H1 (cell line): ENCODE data around the gene SMARCB1. TPM values are rescaled to one million over a fixed set of nuclear protein-coding genes. Genes with fewer than 3 reads are reported as not detected.

ENCODE experiments used
- CTCF ChIA-PET: fragments of 300-600 bp; sonication (Branson Sonifier 250); formaldehyde crosslinking; loops from one replicate; lab custom pipeline; 2021; ENCODE audit not compliant: partially characterized antibody; lab: Charles Lee
- POLR2A ChIA-PET: fragments of 300-600 bp; sonication (Branson Sonifier 250); formaldehyde crosslinking; loops from one replicate; lab custom pipeline; 2021; ENCODE audit warnings: inconsistent platforms; ENCODE audit not compliant: partially characterized antibody; lab: Charles Lee
- DNase-seq, 2 experiments: peaks; one replicate each; pipeline versions ENCODE4 v3.0.0 to v3.0.0-alpha.2; 2010 to 2022; ENCODE audit warnings: low spot score in 2 of 2, low read depth in 1 of 2, mixed read lengths in 1 of 2
- FAIRE-seq: peaks from 2 replicates; lab custom pipeline; 2011; peaks lifted over from hg19 to GRCh38; lab: Jason Lieb, UNC
- H2AFZ ChIP-seq: 2 replicates; pipeline ENCODE4 v1.8.1; 2012; ENCODE audit warnings: low read length, inconsistent platforms
- H2AK5ac ChIP-seq: 2 replicates; pipeline ENCODE4 v1.6.1; 2013; ENCODE audit warnings: low read depth, low read length
- H2BK120ac ChIP-seq: replicated peaks from 2 replicates; pipeline ENCODE3; 2013; ENCODE audit warnings: low read depth, low read length, inconsistent platforms
- H2BK12ac ChIP-seq: 2 replicates; pipeline ENCODE4 v1.6.1; 2013; ENCODE audit warnings: low read depth, low read length
- H2BK15ac ChIP-seq: 2 replicates; pipeline ENCODE4 v1.6.1; 2013; ENCODE audit warnings: low read length
- H2BK20ac ChIP-seq: 2 replicates; pipeline ENCODE4 v1.6.1; 2013; ENCODE audit warnings: low read length
- H2BK5ac ChIP-seq: 2 replicates; pipeline ENCODE4 v1.6.1; 2013; ENCODE audit warnings: low read depth, low read length
- H3K14ac ChIP-seq: 2 replicates; pipeline ENCODE4 v1.6.1; 2013; ENCODE audit warnings: inconsistent platforms; ENCODE audit not compliant: insufficient read length
- H3K18ac ChIP-seq: 2 replicates; pipeline ENCODE4 v1.6.1; 2013; ENCODE audit warnings: low read length; ENCODE audit errors: extremely low read depth
- H3K23ac ChIP-seq: 2 replicates; pipeline ENCODE4 v1.6.1; 2013; ENCODE audit warnings: inconsistent platforms; ENCODE audit not compliant: insufficient read length
- H3K23me2 ChIP-seq: 2 replicates; pipeline ENCODE4 v1.6.1; 2013; ENCODE audit warnings: low read depth, low read length
- H3K27ac ChIP-seq: 2 replicates; pipeline ENCODE4 v1.6.1; 2011; ENCODE audit warnings: low read depth, low read length, inconsistent platforms
- H3K27me3 ChIP-seq, 4 experiments: replicated peaks in 1 of 4; 1 replicate in 1 of 4; 2 replicates in 3 of 4; pipeline versions ENCODE4 v1.6.1 to v1.8.1; 2011 to 2013; ENCODE audit warnings: low read length in 3 of 4, mild to moderate bottlenecking in 3 of 4, inconsistent platforms in 2 of 4, mixed read lengths in 2 of 4, moderate library complexity in 1 of 4; ENCODE audit not compliant: control insufficient read depth in 3 of 4, insufficient read depth in 3 of 4; ENCODE audit errors: extremely low read depth in 1 of 4
- H3K36me3 ChIP-seq, 4 experiments: 2 replicates each; pipeline versions ENCODE4 v1.6.1 to v1.8.1; 2011 to 2013; ENCODE audit warnings: mild to moderate bottlenecking in 4 of 4, low read length in 3 of 4, moderate library complexity in 2 of 4, control low read depth in 1 of 4, inconsistent platforms in 1 of 4; ENCODE audit not compliant: insufficient read depth in 4 of 4, control insufficient read depth in 2 of 4
- H3K4ac ChIP-seq: replicated peaks from 2 replicates; pipeline ENCODE3; 2013; ENCODE audit warnings: low read length, low read depth, mixed read lengths, inconsistent platforms; ENCODE audit not compliant: insufficient read length
- H3K4me1 ChIP-seq, 4 experiments: replicated peaks in 1 of 4; 1 replicate in 1 of 4; 2 replicates in 3 of 4; pipeline versions ENCODE4 v1.6.1 to v1.8.1; 2011 to 2013; ENCODE audit warnings: low read length in 3 of 4, inconsistent platforms in 2 of 4, mixed read lengths in 1 of 4; ENCODE audit not compliant: insufficient read depth in 4 of 4, control insufficient read depth in 3 of 4
- H3K4me2 ChIP-seq, 2 experiments: 2 replicates each; pipeline versions ENCODE4 v1.6.1 to v1.8.1; 2011 to 2013; ENCODE audit warnings: low read depth in 2 of 2, low read length in 2 of 2, control low read depth in 1 of 2, inconsistent platforms in 1 of 2, mild to moderate bottlenecking in 1 of 2; ENCODE audit not compliant: insufficient read depth in 1 of 2
- H3K4me3 ChIP-seq, 4 experiments: fragments of 200-600, 300-600 bp in 1 of 4; sonication (generic), shearing (Covaris generic), sonication (Bioruptor Twin) in 1 of 4; 2 replicates each; pipeline versions ENCODE4 v1.5.1 to v1.8.1; 2011 to 2016; ENCODE audit warnings: low read length in 4 of 4, low read depth in 3 of 4, control low read depth in 2 of 4, inconsistent platforms in 2 of 4, mild to moderate bottlenecking in 2 of 4, mixed read lengths in 1 of 4, moderate library complexity in 1 of 4; ENCODE audit not compliant: insufficient read depth in 2 of 4; ENCODE audit errors: extremely low read depth in 1 of 4
- H3K56ac ChIP-seq: replicated peaks from 2 replicates; pipeline ENCODE3; 2013; ENCODE audit warnings: low read depth, mild to moderate bottlenecking, mixed read lengths, low read length, inconsistent platforms; ENCODE audit not compliant: insufficient read length
- H3K79me1 ChIP-seq: 2 replicates; pipeline ENCODE4 v1.6.1; 2013; ENCODE audit warnings: low read depth, low read length, control low read depth
- H3K79me2 ChIP-seq, 2 experiments: 2 replicates each; pipeline versions ENCODE4 v1.6.1 to v1.8.1; 2012 to 2013; ENCODE audit warnings: low read length in 2 of 2, mild to moderate bottlenecking in 2 of 2, inconsistent platforms in 1 of 2; ENCODE audit not compliant: insufficient read depth in 2 of 2, control insufficient read depth in 1 of 2
- H3K9ac ChIP-seq, 4 experiments: replicated peaks in 1 of 4; 1 replicate in 1 of 4; 2 replicates in 3 of 4; pipeline versions ENCODE4 v1.6.1 to v1.8.1; 2011 to 2013; ENCODE audit warnings: low read depth in 3 of 4, low read length in 3 of 4, control low read depth in 2 of 4, mild to moderate bottlenecking in 2 of 4, moderate library complexity in 2 of 4, inconsistent platforms in 1 of 4; ENCODE audit errors: extremely low read depth in 1 of 4
- H3K9me3 ChIP-seq, 2 experiments: 2 replicates each; pipeline versions ENCODE4 v1.6.1 to v1.8.1; 2012 to 2013; ENCODE audit warnings: mild to moderate bottlenecking in 2 of 2, moderate library complexity in 2 of 2, control low read depth in 1 of 2, inconsistent platforms in 1 of 2, low read depth in 1 of 2, low read length in 1 of 2, mixed read lengths in 1 of 2; ENCODE audit not compliant: insufficient read depth in 2 of 2
- H4K20me1 ChIP-seq, 2 experiments: replicated peaks in 1 of 2; 2 replicates each; pipeline versions ENCODE3 to v1.8.1; 2011 to 2013; ENCODE audit warnings: inconsistent platforms in 2 of 2, low read length in 2 of 2, mild to moderate bottlenecking in 1 of 2; ENCODE audit not compliant: insufficient read depth in 2 of 2, control insufficient read depth in 1 of 2
- H4K5ac ChIP-seq: 2 replicates; pipeline ENCODE4 v1.6.1; 2013; ENCODE audit warnings: low read length, low read depth, mixed read lengths, inconsistent platforms; ENCODE audit not compliant: insufficient read length
- H4K8ac ChIP-seq: 2 replicates; pipeline ENCODE4 v1.8.0; 2013; ENCODE audit warnings: mild to moderate bottlenecking, moderate library complexity, low read length, inconsistent platforms; ENCODE audit not compliant: insufficient read depth; ENCODE audit errors: extremely low read depth
- H4K91ac ChIP-seq: replicated peaks from 2 replicates; pipeline ENCODE3; 2013; ENCODE audit warnings: low read length, mixed read lengths, inconsistent platforms; ENCODE audit not compliant: insufficient read length
- EGR1 ChIP-seq: IDR thresholded peaks from 2 replicates; pipeline ENCODE4 v1.6.1; 2011; ENCODE audit warnings: low read depth, low read length, borderline replicate concordance
- FOSL1 ChIP-seq: IDR thresholded peaks from 2 replicates; pipeline ENCODE4 v1.6.1; 2011; ENCODE audit warnings: mild to moderate bottlenecking, low read depth, low read length, moderate library complexity; ENCODE audit not compliant: insufficient read depth
- KDM5A ChIP-seq: fragments of 200-600 bp; IDR thresholded peaks from 2 replicates; pipeline ENCODE4 v1.7.1; 2012; ENCODE audit warnings: mild to moderate bottlenecking, low read length, inconsistent platforms, mixed read lengths
- POU5F1 ChIP-seq: IDR thresholded peaks from 2 replicates; pipeline ENCODE4 v1.6.1; 2011; ENCODE audit warnings: low read depth, mild to moderate bottlenecking, low read length, moderate library complexity
- RAD21 ChIP-seq, 2 experiments: IDR thresholded peaks in 1 of 2; conservative IDR thresholded peaks in 1 of 2; 2 replicates each; pipeline ENCODE4 v1.6.1; 2011; ENCODE audit warnings: low read depth in 2 of 2, low read length in 2 of 2, improper control_type of control experiment in 1 of 2, inconsistent platforms in 1 of 2, mild to moderate bottlenecking in 1 of 2, moderate library complexity in 1 of 2
- WGBS, 2 experiments: shearing (Covaris generic) in 1 of 2; methylation state at CpG; one replicate each; pipeline versions ENCODE4 v1.1.6 to v1.1.7; 2013 to 2015; ENCODE audit warnings: low lambda C conversion rate in 2 of 2, mixed read lengths in 2 of 2, inconsistent platforms in 1 of 2, low coverage in 1 of 2, missing lambda C conversion rate in 1 of 2; ENCODE audit not compliant: insufficient replicate concordance in 2 of 2, insufficient coverage in 1 of 2, insufficient read length in 1 of 2; ENCODE audit errors: extremely low coverage in 1 of 2, missing lambda C conversion rate in 1 of 2; 5-methylcytosine and 5-hydroxymethylcytosine counted together
- polyA plus RNA-seq, 7 experiments: library from polyadenylated mRNA; depleted of rRNA in 3 of 7; stranded (reverse) in 5 of 7; unstranded in 2 of 7; fragments of >200 nt in 5 of 7; fragments of 200-250 nt in 2 of 7; gene quantifications; 1 replicate in 5 of 7; 2 replicates in 1 of 7; 4 replicates in 1 of 7; pipeline versions ENCODE4 v1.2.1 to v1.2.3, GENCODE V29; 2011 to 2013; ENCODE audit warnings: missing spikeins in 2 of 7, mixed read lengths in 2 of 7
- total RNA-seq: library from RNA; stranded (reverse); fragmentation: NEBNext Ultra II Directional; extraction: Animal tissue kit (Norgen Biotek cat#: 25700); gene quantifications from 2 replicates; pipeline ENCODE4 v1.2.1, GENCODE V29; 2021

The SMARCB1 gene
- total and polyA plus RNA-seq, 2 of the 8 experiments (the other 6 are each of a cell fraction or from before 2014, with no cell fraction given) = 116 to 145 TPM

GRCh38 chr22:23778577-23778900 lies 8.2 kb upstream of the SMARCB1 start:
- Histone ChIP-seq H3K4me2 (no peak overlapping the region), H3K79me1 (no peaks in the 10 kb centered on the region), H2BK120ac (no peak overlapping the region), H4K8ac (no peak overlapping the region), H3K27ac (no peak overlapping the region), H3K4me3 (no peak overlapping the region), H3K79me2 (no peaks in the 10 kb centered on the region), H3K4me1 (peaks cover 0 to 6% (median 1%) of the 10 kb centered on the region in 4 experiments; a peak in 2 of 7 replicates), H2BK15ac (no peak overlapping the region), H3K27me3 (peaks cover 0 to 13% (median 8%) of the 10 kb centered on the region in 4 experiments; a peak in 5 of 7 replicates), H2BK20ac (no peak overlapping the region), H3K14ac (no peak overlapping the region), H3K56ac (no peak overlapping the region), H4K5ac (no peak overlapping the region), H4K91ac (no peak overlapping the region), H3K18ac (no peak overlapping the region), H3K23me2 (peaks cover under 1% of the 10 kb centered on the region; the same call in 1 of the 2 replicates), H3K9me3 (no peaks in the 10 kb centered on the region), H2BK5ac (no peak overlapping the region), H2AFZ (no peak overlapping the region), H3K4ac (peak overlapping the region; percentile 88), H4K20me1 (peaks cover 2 to 4% of the 10 kb centered on the region in 2 experiments), H3K36me3 (no peaks in the 10 kb centered on the region), H3K23ac (no peak overlapping the region), H3K9ac (no peak overlapping the region), H2AK5ac (no peak overlapping the region), H2BK12ac (peak overlapping the region; percentile 17; the same call in 1 of the 2 replicates)
- TF ChIP-seq EGR1 (no peak), POU5F1 (no peak), RAD21 (IDR thresholded peaks at IDR 0.05 in 1 of 2, conservative IDR thresholded peaks at IDR 0.05 in 1 of 2; ENCODE audit: low read depth in 2 of 2, low read length in 2 of 2) (no peak), FOSL1 (no peak), KDM5A (no peak)
- FAIRE-seq = no peak
- ChIA-PET POLR2A (interaction anchor here (1.6 to 3.9 kb wide), 3 partner anchors 9 to 14 kb away, joined by 3 to 21 read pairs (median 19); partner anchors contain the start of genes CHCHD10 and SMARCB1), CTCF (interaction anchor here (0.8 to 5.8 kb wide), 3 partner anchors 9 to 71 kb away, joined by 3 to 42 read pairs (median 11); partner anchors contain the start of gene SMARCB1)
- WGBS, 2 experiments = 88% methylated on average over 3 of the region's 3 CpGs; no CpG with 5 or more reads in 1 of the 2 experiments
- DNase-seq = no peak
